ENCODE data around the gene NOX4. TPM values are rescaled to one million over a fixed set of nuclear protein-coding genes. Genes with fewer than 3 reads are reported as not detected.

NOX4 gene
- total and polyA plus RNA-seq, 2 donors (not counting 3 experiments of a cell fraction or from before 2014, with no cell fraction given) = 21.2 to 34.0 TPM

GRCh38 chr11:89535221-89535620 is 44.0 kb upstream of the NOX4 start:
- no TSS peak for BruUV-seq (replicated peaks)
- Histone ChIP-seq H3K9me3 (replicated peaks; ENCODE audit: control insufficient read depth, insufficient read depth, low read length) (no peaks in the 10 kb centered on the region), H3K36me3 (ENCODE audit: control insufficient read depth in 2 of 2, extremely low read depth in 1 of 2, insufficient read depth in 2 of 2, low read length in 2 of 2) (no peaks in the 10 kb centered on the region), H3K27me3 (ENCODE audit: control insufficient read depth in 2 of 2, insufficient read depth in 2 of 2, low read length in 2 of 2) (no peaks in the 10 kb centered on the region), H3K4me1 (ENCODE audit: control insufficient read depth, extremely low read depth, insufficient read depth, low read length) (no peaks in the 10 kb centered on the region), H3K9ac (replicated peaks; ENCODE audit: extremely low read depth, insufficient read depth, low read length) (no peak overlapping the region), H4K20me1 (replicated peaks; ENCODE audit: control insufficient read depth, extremely low read depth, insufficient read depth, low read length) (no peaks in the 10 kb centered on the region), H3K27ac (ENCODE audit: insufficient read depth, low read depth, low read length) (no peak overlapping the region), H3K4me3 (replicated peaks in 1 of 3; ENCODE audit: insufficient read depth in 1 of 3, low read depth in 1 of 3, low read length in 3 of 3) (no peak overlapping the region), H3K4me2 (ENCODE audit: insufficient read depth, low read length) (no peak overlapping the region), H3K9me1 (replicated peaks; ENCODE audit: control insufficient read depth, extremely low read depth, insufficient read depth, low read length) (no peaks in the 10 kb centered on the region), H3K79me2 (ENCODE audit: control insufficient read depth, insufficient read depth, low read length) (no peaks in the 10 kb centered on the region), H2AFZ (ENCODE audit: low read depth, low read length) (no peak overlapping the region)
- ChIA-PET CTCF (no interaction called here), POLR2A (no interaction called here)
- dilution Hi-C loops (cut with MboI; ENCODE audit: extremely low pct_ligation_motif_present, low sequenced_read_pairs) (no loop called here), intact Hi-C loops (cut with micrococcal nuclease) (no loop called here)
- FAIRE-seq = no peak
- TF ChIP-seq CTCF (IDR thresholded peaks at IDR 0.05; ENCODE audit: extremely low read depth in 1 of 2, insufficient read depth in 1 of 2, low read depth in 1 of 2, low read length in 2 of 2) = no peak
- no peak for TF ChIP-seq FOS (IDR thresholded peaks at IDR 0.05; ENCODE audit: borderline replicate concordance, insufficient read depth, low read length)
- TF ChIP-seq POLR2A (IDR thresholded peaks at IDR 0.05; ENCODE audit: low read depth, low read length) = no peak
- no peak for TF ChIP-seq JUN (IDR thresholded peaks at IDR 0.05; ENCODE audit: borderline replicate concordance, insufficient read depth, insufficient read length, low read depth)
- no peak for TF ChIP-seq MYC (IDR thresholded peaks at IDR 0.05; ENCODE audit: low read depth, low read length)
- no peak for TF ChIP-seq GATA2 (IDR thresholded peaks at IDR 0.05; ENCODE audit: insufficient read depth, insufficient read length, low read depth, low read length)
- TF ChIP-seq EZH2 (IDR thresholded peaks at IDR 0.05; ENCODE audit: borderline replicate concordance, low read depth, low read length, severe bottlenecking) = no peak
- no peak for TF ChIP-seq POLR2AphosphoS5 (IDR thresholded peaks at IDR 0.05; ENCODE audit: insufficient read depth, low read depth, low read length)
- TF ChIP-seq MAX (IDR thresholded peaks at IDR 0.05; ENCODE audit: insufficient read depth, insufficient read length) = no peak
- no peak for DNase-seq (ENCODE audit: low read depth, low spot score)
